Non-pigmented ciliary epithelial cell (primary cell): ENCODE results near the gene AIF1L.
A peak's percentile ranks its signal among the peaks of the same experiment; 100 is the strongest.
"Not testable (repeated sequence)": the region's sequence is repeated elsewhere in the genome, so short reads cannot be mapped to it uniquely, and the experiment has no call there.

Experiments
- DNase-seq: peaks from one replicate; pipeline ENCODE4 v3.0.0-alpha.2; 2010; ENCODE audit warnings: low read depth

The AIF1L gene

DNA sequence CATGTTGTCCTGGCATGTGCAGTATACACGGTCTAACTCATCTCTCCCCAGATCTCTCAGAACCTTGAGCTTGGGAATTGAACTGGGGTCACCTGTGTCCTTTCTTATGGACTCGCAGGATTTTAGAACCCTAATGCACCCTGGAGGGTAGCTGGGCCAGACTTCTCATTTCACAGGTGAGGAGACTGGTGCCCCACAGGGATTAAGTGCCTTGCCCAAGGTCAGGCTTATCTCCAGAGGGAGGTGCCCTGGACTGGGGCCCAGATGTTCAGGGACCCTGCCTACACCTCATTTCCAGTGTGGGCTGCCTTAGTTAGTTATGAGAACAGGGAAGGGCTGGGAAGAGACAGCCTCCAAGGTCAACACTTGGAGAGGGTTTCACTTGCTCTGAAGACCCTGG lies 25.0 kb downstream of the AIF1L start:
- DNase-seq = no peak

DNA sequence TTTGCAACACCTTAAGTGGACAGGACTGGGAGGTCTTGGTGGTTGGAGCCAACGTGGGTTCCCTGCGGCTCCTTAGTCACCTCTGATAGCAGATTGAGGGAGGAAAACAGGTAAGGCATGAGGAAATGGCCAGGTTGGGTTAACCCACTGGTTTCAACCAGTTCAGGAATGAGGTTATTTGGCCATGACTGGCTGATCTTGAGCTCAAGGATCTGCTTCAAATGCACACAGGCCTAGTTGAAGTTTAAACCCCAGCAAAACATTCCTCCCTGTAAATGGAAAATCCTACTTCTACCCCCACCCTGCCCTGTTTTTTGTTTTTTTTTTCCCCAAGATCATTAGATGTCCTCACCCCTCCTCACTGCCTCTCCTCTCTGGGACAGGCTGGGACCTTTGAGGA lies 25.8 kb downstream of the AIF1L start:
- no peak for DNase-seq

DNA sequence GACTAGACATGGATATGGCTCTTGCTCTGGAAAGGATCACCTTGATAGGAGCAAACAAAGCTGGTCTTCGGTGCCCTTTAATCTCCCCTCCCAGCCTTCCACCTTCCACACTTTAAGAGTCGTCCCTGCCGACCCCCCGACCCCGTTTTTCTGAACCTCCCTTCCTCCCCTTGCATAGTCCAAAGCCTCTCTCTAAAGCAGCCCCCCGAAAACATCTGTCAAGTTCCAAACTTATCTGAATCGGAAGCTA lies 28.6 kb downstream of the AIF1L start:
- DNase-seq = no peak

DNA sequence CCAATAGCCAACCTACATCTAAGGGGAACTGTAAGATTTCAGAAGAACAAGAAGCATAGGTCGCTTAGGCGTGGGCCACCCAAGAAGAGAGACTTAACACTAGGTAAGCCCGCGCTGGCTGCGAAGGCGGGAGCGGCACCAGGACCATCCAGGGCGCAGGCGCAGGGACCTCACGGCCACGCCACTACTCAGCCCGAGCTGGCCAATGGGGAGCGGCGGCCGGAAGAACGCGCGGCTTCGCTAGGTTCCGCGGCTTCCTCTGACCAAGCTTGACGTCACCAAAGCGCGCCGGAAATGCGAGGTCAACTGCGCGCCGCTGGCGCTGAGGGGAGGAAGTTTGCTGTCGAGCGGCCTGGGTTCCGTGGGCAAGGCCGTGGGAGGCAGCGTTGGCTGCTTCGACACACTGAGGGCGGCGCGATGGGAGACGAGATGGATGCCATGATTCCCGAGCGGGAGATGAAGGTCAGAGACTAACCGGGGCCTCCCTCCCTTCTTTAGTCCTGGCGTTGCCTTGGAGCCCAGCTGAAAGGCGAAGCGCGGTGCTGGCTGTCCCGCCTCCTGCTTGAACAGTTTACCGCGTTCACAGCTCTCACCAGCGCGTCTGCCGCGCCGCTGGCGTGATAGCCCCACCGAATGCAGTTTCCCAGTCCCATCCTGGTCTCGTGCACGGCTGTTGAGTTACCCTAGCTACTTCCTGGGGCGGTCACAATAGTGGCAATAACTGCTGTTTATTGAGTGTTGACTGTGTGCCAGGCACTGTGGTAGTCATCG lies 29.1 kb downstream of the AIF1L start, which contains the start of gene NUP214:
NUP214 (plus strand) TSS at position 299 of the 771 bp plus-strand sequence; CDS start at position 418, 119 bp downstream.
- DNase-seq = peak; percentile 80

DNA sequence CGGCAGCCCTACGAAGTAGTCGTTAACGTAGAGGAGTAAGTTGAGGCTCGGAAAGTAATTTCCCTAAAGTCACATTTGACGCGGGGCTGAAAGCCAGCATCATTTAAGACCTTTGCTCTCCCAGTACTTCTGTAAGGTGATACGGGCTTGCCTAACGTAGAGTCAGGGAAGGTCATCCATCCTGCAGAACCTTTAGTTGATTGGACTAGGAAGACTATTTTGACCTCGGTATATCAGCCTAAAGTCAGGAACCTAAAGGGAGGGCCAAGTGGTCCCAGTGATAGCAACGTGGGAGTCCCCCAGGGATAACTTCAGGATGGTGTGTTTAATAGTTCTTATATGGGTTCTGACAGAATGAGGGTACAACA lies 29.7 kb downstream of the AIF1L start:
- DNase-seq = no peak

DNA sequence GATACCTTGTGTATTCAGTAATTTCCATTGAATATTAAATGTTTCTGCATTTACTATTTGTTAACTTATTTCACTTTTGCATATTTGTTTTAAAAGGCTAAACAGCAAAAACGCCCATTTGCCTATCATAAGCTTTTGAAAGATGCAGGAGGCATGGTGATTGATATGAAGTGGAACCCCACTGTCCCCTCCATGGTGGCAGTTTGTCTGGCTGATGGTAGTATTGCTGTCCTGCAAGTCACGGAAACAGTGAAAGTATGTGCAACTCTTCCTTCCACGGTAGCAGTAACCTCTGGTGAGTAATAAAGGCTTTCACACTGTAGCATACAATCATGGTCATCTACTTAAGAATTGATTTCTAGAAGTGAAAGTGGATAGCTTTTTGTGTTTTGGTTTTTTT lies 32.9 kb downstream of the AIF1L start:
- DNase-seq = no peak

DNA sequence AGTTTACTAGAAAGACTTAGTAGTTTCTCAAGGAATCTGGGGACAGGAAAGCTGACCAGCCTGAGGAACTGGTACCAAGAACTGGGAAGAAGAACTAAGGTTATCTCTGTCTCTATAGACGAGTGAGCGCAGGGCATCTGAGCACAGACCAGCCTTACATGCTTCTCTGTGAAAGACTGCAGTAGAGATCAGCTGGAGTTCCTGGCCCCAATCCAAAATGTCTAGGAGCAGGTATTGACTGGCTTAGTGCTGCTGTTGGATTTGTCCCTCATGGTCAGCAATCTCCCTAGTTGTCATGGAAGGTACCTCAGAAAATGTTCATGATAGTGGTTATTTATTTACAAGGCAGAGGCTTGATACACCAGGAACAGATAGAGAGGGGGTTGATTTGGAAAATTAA lies 42.3 kb downstream of the AIF1L start:
- DNase-seq = no peak

DNA sequence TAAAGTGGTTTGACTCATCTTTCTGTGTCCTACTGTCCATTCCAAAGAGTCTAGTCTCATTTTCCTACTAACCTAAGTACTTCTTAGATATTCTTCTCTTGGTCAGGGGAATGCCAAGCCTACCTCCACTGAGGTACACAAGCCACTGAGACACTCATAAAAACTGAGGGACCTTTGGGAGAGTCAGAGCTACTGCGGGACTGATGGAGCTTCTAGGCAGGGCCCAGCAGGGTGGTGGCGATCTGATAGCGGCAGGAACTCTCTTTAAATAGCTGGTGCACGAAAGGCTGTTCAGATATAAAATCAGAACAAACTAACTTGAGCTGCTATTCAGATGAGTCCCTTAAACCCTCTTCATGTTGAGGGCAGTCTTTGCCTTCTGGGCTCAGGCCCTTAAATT lies 43.8 kb downstream of the AIF1L start:
- DNase-seq = no peak

DNA sequence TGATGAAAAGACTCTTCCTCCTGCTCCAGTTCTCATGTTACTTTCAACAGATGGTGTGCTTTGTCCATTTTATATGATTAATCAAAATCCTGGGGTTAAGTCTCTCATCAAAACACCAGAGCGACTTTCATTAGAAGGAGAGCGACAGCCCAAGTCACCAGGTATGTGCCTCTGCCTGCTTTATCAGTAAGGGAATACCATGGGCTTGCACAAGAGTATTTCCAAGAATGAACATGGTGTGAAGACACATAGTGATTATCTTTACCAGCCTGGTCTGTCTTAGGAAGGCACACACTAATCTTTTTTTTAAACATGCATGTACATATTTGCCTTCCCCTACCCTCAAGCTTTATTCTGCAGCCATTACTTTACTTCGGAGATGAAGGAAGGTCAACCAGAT lies 44.2 kb downstream of the AIF1L start:
- no peak for DNase-seq

DNA sequence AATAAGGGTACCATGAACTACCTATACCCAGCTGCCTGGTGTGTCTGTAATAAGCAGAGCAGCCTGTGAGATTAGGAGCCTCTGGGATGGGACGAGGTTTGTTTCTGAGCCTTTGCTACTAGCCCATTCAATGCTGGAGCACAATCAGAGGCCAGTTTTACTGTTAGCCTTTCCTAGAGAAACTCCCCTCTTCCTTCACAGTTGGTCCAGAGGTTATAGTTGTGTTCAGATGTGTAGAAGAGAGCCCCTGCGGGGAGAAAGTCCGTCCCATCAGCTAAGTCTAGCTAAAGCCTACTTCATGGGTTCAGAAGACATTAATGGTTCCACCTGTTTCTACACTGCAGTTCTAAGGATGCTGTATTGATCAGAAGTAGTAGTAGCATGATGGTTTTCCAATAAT lies 45.8 kb downstream of the AIF1L start:
- no peak for DNase-seq

DNA sequence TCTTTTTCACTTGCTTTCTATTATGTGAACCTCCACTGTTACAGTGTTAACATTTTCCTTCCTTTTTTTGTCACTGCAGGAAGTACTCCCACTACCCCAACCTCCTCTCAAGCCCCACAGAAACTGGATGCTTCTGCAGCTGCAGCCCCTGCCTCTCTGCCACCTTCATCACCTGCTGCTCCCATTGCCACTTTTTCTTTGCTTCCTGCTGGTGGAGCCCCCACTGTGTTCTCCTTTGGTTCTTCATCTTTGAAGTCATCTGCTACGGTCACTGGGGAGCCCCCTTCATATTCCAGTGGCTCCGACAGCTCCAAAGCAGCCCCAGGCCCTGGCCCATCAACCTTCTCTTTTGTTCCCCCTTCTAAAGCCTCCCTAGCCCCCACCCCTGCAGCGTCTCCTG lies 47.9 kb downstream of the AIF1L start:
- DNase-seq = no peak

DNA sequence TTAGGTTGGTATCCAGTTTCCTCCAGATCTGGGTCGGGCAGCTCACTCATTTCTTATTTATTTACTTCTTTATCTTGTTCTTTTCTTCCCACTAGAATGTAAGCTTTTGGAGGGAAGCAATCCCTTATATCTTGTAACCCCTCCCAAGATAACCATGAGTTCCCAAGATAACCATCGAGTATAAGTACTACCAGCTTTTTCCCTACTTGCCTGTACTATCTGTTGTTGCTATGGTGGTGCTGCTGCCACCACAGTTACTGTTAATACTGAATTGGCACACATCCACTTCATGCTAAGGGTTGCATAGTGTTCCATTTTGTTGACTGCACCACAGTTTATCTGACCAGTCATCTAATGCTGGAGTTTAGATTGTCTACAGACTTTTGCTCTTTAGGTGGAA lies 48.9 kb downstream of the AIF1L start:
- no peak for DNase-seq

DNA sequence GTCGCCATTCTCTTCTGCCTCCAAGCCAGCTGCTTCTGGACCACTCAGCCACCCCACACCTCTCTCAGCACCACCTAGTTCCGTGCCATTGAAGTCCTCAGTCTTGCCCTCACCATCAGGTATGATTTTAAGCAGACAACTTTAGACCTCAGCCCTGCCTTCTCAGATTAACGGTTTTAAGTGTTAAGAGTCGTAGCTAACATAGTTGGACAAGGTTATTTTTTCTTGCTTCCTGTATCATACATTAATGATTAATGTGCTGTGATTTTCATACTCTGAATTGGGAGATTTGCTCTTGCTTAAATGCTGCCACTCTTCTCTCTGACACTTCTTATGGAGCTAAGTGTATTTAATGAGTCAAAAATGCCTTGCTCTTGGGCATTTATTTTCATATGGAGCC lies 49.9 kb downstream of the AIF1L start:
- no peak for DNase-seq

DNA sequence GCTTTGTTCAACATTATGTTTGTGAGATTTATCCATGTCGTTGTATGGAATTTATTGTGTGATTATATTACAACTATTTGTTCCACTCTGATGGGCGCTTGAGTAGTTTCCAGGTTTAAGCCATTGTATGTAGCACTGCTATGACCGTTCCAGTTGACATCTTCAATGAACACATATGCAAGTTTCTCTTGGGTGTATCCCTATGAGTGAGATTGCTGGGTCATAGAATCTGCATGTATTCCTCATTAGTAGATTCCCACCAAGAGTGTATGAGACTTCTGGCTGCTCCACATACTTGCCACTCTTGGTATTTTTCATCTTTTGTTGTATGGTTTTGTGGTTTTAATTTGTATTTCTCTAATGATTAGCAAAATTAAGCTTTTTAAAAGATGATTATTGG lies 51.9 kb downstream of the AIF1L start:
- no peak for DNase-seq

DNA sequence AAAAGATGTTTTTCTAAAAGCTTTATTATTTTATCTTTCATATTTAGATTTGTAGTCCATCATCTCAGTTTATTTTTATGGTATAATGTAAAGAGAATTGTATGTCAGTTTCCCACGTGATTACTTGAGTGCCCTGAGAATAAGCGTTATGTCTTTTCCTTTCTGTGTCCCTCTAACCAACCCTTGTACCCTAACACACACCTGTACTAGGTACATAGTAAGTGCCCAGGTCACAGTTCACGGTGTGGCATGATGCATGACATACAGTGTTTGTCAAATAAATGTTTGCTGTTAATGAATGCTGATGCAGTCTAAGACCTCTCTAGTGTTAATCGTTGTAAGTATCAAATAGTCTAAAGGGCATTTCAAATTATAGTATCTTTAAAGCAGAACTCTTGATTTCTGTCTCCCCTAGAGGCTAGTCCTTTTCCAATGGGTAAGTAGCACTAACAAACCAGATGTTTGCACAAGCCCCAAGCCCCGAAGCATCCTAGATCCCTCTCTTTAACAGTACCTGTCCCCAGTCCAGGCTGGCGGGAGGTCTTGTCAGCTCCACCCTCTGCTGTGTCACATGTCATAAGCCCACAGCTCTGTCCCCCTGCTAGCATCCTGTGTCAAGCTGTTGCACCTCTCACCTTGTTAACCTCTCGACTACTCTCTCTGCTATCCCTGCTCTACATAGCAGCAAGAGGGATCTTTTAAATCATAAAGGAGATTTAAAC lies 52.8 kb downstream of the AIF1L start:
- no peak for DNase-seq

DNA sequence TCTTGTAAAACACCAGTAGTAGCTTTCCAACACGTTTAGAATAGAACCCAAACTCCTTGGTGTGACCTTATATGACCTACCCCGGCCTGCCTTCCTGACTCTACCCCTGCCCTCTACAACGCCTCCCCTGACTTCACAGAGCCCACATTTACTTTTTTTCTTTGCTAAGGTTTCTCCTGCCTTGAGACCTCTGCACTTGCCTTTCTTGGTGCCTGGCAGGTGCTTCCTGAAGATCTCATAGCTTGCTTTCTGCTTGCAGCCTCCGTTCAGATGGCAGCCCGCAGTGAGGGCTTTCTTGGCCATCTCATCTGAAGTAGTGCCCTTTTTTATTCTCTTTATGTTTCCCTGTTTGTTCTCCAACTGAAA lies 53.3 kb downstream of the AIF1L start:
- DNase-seq = no peak

DNA sequence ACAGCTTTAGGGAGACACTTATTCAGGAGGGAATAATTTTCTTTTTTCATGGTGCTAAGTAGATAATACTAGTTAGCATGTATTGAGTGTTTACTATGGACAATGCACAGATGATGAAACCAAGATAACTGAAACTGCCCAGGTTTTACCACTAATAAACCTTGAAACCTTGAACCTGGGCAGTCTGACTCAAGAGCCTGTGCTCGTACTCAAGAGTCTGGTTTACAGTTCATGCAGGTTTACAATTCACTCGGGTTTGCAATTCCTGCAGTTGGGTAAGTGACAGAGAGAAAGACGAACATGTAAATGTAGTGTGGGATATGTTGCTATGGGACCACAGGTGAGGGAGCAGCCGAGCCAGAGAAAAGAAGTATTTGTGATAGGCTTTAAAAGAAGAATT lies 57.3 kb downstream of the AIF1L start:
- DNase-seq = no peak

DNA sequence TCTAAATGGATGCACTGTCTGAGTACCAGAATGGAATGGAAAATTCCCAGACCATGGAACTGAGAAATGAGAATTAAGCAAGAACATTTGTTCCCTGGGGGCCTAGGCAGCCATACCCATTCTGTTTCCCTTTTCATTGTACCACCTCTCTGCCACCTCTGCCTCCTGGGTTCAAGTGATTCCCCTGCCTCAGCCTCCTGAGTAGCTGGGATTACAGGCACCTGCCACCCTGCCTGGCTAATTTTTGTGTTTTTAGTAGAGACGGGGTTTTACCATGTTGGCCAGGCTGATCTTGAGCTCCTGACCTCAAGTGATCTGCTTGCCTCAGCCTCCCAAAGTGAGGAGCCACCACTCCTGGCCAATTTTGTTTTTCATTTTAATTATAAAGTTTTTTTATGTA lies 62.3 kb downstream of the AIF1L start:
- DNase-seq = not testable (repeated sequence)

DNA sequence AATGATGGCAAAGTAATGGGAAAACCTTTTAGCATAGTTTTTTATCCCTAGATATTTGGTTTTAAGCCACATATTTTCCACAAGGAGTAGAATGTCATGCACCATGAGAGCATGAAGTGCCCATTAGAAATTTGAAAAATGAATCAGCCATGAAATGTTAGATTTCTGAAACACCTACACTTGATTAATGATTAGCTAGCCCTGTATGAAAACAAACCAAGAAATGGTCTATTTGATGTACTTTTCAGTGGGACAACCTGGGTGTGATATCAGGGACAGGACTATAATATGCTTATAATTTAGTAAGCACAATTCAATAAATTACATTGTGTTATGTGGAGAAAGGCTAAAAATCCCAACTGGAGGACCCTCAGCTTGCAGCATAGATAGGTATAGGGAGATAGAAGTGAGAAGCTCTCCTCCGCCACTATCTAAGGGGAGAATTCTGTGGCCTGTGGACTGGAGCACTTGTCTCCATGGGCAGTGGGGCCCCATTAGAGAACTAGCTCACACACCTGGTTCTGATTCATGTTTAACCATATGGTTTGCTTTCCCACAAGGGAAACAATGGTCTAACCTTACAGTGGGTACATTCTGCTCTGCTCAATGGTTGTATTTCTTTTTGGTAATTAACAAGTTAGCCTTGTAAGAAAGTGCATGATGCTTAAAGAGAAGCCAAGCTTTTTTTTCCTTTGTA lies 64.2 kb downstream of the AIF1L start:
- DNase-seq = no peak

DNA sequence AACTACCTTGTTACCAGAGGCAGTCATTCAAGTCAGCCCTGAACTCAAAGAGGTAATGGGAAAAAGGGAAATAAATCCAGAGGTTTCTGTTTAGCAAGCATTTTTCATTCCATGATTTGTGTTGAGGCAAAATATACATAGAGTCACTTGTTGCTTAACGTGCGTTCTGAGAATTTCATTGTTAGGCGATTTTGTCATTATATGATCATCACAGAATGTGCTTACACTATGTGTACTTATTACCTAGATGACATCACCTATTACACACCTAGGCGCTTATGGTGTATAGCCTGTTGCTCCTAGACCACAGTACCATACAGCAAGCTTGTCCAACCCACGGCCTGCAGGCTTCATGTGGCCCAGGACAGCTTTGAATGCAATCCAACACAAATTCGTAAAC lies 65.3 kb downstream of the AIF1L start:
- DNase-seq = no peak

DNA sequence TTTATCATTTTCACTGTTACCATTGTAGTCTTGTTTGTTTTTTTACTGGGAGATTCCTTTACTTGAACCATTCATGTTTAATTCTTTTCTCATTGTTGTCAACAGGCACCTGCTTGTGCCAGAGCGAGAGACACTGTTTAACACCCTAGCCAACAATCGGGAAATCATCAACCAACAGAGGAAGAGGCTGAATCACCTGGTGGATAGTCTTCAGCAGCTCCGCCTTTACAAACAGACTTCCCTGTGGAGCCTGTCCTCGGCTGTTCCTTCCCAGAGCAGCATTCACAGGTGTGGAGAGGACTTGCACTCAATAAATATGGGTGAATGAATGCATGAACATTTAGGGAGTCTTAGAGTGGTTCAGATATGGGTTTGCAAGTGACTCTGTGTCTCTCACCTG lies 66.6 kb downstream of the AIF1L start:
- DNase-seq = no peak

DNA sequence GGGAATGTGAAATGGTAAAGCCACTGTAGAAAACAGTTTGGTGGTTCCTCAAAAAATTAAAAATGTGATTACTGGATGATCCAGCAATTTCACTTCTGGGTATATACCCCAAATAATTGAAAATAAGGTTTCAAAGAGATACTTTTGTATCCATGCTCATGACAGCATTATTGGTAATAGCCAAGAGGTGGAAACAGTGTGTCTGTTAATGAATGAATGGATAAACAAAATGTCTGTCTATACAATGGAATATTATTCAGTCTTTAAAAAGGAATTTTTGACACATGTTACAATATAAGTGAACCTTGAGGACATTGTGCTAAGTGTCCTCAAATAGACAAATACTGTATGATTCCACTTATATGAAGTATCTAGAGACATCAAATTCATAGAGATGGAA lies 69.2 kb downstream of the AIF1L start:
- DNase-seq = no peak

DNA sequence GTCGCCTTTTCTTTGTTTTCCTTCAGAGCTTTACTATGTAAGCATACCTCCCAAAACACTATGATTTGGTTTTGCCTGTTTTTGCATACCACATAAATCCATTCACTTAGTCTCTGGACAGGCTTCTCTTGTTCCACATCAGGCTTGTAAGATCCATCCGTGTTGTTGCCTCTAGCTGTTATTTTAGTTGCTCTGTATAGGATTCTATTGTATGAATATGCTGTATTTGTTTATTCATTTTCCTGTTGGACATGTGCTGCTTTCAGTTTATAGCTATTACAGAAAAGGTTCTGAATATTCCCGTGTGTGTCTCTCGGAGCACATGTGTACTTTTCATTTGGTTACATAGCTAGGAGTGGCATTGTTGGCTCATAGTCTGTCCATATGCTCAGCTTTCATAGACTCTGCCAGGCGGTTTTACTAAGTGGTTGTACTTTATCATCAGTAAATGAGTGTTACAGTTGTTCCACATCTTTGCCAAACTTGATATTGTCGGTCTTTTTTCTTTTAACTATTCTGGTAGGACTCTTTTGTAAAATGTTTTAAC lies 70.9 kb downstream of the AIF1L start:
- DNase-seq = no peak
